ENCODE data around the gene PLD1.

PLD1 gene

GRCh38 chr3:171805687-171806086, 4.6 kb downstream of the PLD1 start:
- Histone ChIP-seq H3K27ac (ENCODE audit: low read depth, low read length) (no peak overlapping the region), H3K4me3 (ENCODE audit: low read depth, low read length) (no peak overlapping the region), H3K9ac (ENCODE audit: low read depth, low read length) (no peak overlapping the region)

GRCh38 chr3:171804618-171805389, 5.5 kb downstream of the PLD1 start:
- Histone ChIP-seq H3K4me1 (ENCODE audit: control insufficient read depth, insufficient read depth, low read length) (no peaks in the 10 kb centered on the region), H3K27ac (ENCODE audit: low read depth, low read length) (no peak overlapping the region), H3K27me3 (ENCODE audit: control insufficient read depth, insufficient read depth, low read length) (peaks cover 9% of the 10 kb centered on the region), H3K9me3 (ENCODE audit: control insufficient read depth, insufficient read depth, low read length) (no peaks in the 10 kb centered on the region), H3K36me3 (ENCODE audit: control insufficient read depth, insufficient read depth, low read length) (no peaks in the 10 kb centered on the region), H3K9ac (ENCODE audit: low read depth, low read length) (no peak overlapping the region), H3K4me3 (ENCODE audit: low read depth, low read length) (no peak overlapping the region)

More at GRCh38 chr3:171805687-171806086, 4.6 kb downstream of the PLD1 start:
- Histone ChIP-seq H3K4me1 (ENCODE audit: control insufficient read depth, insufficient read depth, low read length) (no peaks in the 10 kb centered on the region), H3K36me3 (ENCODE audit: control insufficient read depth, insufficient read depth, low read length) (no peaks in the 10 kb centered on the region), H3K9me3 (ENCODE audit: control insufficient read depth, insufficient read depth, low read length) (no peaks in the 10 kb centered on the region), H3K27me3 (ENCODE audit: control insufficient read depth, insufficient read depth, low read length) (peaks cover 18% of the 10 kb centered on the region)

- Histone ChIP-seq H3K36me3 (ENCODE audit: control insufficient read depth, insufficient read depth, low read length) (no peaks in the 10 kb centered on the region), H3K27me3 (ENCODE audit: control insufficient read depth, insufficient read depth, low read length) (no peaks in the 10 kb centered on the region), H3K9me3 (ENCODE audit: control insufficient read depth, insufficient read depth, low read length) (no peaks in the 10 kb centered on the region), H3K4me1 (ENCODE audit: control insufficient read depth, insufficient read depth, low read length) (peaks cover 4% of the 10 kb centered on the region), H3K9ac (ENCODE audit: low read depth, low read length) (no peak overlapping the region), H3K27ac (ENCODE audit: low read depth, low read length) (no peak overlapping the region), H3K4me3 (ENCODE audit: low read depth, low read length) (no peak overlapping the region)
Measured at GRCh38 chr3:171803044-171803443, 7.2 kb downstream of the PLD1 start.

- peaks cover 9% of the 10 kb centered on the region for H3K4me1 ChIP-seq (ENCODE audit: control insufficient read depth, insufficient read depth, low read length)
- H3K27ac ChIP-seq (ENCODE audit: low read depth, low read length) = no peak overlapping the region
Measured at GRCh38 chr3:171802590-171802956, 7.7 kb downstream of the PLD1 start.

DNA sequence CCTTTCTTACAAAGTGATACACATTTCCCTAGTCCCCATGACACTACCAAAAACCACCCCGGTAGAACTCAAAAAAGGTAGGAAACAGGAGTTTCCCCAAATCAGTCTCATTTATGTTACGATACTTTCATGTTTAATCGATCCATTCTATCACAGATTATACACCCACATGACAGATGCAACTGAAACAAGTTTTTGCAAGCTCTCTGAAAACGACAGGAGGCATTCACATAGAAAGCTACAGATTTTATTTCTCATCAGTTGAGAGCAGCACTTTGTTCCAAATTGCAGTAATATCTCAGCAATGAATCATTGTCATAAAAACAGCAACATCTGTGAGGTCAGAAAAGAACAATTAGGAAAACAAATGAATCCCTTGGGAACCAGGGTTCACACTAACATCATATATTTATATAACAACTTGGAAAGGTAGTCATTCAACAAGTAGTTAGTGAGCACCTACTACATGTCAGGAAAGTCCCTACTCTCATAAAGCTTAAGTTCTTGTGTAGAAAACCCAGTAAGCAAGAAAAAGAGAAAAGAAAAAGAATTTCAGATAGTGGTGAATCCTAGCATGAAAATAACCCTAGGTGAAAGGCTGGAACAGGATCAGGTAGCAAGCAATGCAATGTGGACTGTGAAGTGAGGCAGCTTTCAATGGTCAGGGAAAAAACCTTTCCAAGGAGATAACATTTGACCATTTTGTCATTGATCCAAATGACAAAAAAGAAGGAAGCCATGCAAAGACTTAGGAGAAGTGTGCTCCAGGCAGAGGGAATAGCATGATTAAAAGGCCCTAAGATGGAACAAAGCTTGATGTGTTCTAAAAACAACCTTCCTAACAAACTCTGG, 8.3 kb downstream of the PLD1 start:
- Histone ChIP-seq H3K9me3 (ENCODE audit: control insufficient read depth, insufficient read depth, low read length) (no peaks in the 10 kb centered on the region), H3K9ac (ENCODE audit: low read depth, low read length) (no peak overlapping the region), H3K36me3 (ENCODE audit: control insufficient read depth, insufficient read depth, low read length) (no peaks in the 10 kb centered on the region), H3K4me3 (ENCODE audit: low read depth, low read length) (no peak overlapping the region), H3K4me1 (ENCODE audit: control insufficient read depth, insufficient read depth, low read length) (peaks cover 15% of the 10 kb centered on the region), H3K27ac (ENCODE audit: low read depth, low read length) (no peak overlapping the region), H3K27me3 (ENCODE audit: control insufficient read depth, insufficient read depth, low read length) (no peaks in the 10 kb centered on the region)

More at GRCh38 chr3:171802590-171802956, 7.7 kb downstream of the PLD1 start:
- Histone ChIP-seq H3K27me3 (ENCODE audit: control insufficient read depth, insufficient read depth, low read length) (no peaks in the 10 kb centered on the region), H3K9ac (ENCODE audit: low read depth, low read length) (no peak overlapping the region), H3K9me3 (ENCODE audit: control insufficient read depth, insufficient read depth, low read length) (no peaks in the 10 kb centered on the region), H3K36me3 (ENCODE audit: control insufficient read depth, insufficient read depth, low read length) (no peaks in the 10 kb centered on the region), H3K4me3 (ENCODE audit: low read depth, low read length) (no peak overlapping the region)

DNA sequence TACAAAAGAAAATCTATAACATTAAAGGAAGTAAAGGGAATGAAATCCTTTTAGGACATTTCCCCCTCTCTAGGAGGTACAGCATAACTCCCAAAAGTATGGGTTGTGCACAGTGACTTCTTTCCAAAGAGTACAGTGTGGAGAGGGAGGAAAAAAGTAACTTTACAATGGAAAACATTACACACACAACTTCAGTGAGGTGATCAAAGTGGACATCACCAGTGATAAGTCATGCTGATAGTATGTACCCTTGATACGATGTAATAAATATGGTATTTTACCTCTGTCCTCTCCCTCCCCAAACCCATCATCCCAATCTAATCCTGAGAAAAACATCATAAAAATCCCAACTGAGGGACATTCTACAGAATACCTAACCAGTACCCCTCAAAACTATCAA, 10.8 kb downstream of the PLD1 start:
- Histone ChIP-seq H3K4me3 (ENCODE audit: low read depth, low read length) (no peak overlapping the region), H3K4me1 (ENCODE audit: control insufficient read depth, insufficient read depth, low read length) (peaks cover 15% of the 10 kb centered on the region), H3K9me3 (ENCODE audit: control insufficient read depth, insufficient read depth, low read length) (no peaks in the 10 kb centered on the region), H3K27me3 (ENCODE audit: control insufficient read depth, insufficient read depth, low read length) (no peaks in the 10 kb centered on the region), H3K36me3 (ENCODE audit: control insufficient read depth, insufficient read depth, low read length) (no peaks in the 10 kb centered on the region), H3K27ac (ENCODE audit: low read depth, low read length) (no peak overlapping the region), H3K9ac (ENCODE audit: low read depth, low read length) (no peak overlapping the region)

- H3K27ac ChIP-seq (ENCODE audit: low read depth, low read length) = no peak overlapping the region
- H3K4me3 ChIP-seq (ENCODE audit: low read depth, low read length) = no peak overlapping the region
- H3K9ac ChIP-seq (ENCODE audit: low read depth, low read length) = no peak overlapping the region
- no peaks in the 10 kb centered on the region for H3K9me3 ChIP-seq (ENCODE audit: control insufficient read depth, insufficient read depth, low read length)
- no peaks in the 10 kb centered on the region for H3K27me3 ChIP-seq (ENCODE audit: control insufficient read depth, insufficient read depth, low read length)
- H3K36me3 ChIP-seq (ENCODE audit: control insufficient read depth, insufficient read depth, low read length) = no peaks in the 10 kb centered on the region
- H3K4me1 ChIP-seq (ENCODE audit: control insufficient read depth, insufficient read depth, low read length) = peaks cover 15% of the 10 kb centered on the region
Measured at GRCh38 chr3:171797873-171798272, 12.4 kb downstream of the PLD1 start.

- Histone ChIP-seq H3K4me3 (ENCODE audit: low read depth, low read length) (no peak overlapping the region), H3K27me3 (ENCODE audit: control insufficient read depth, insufficient read depth, low read length) (no peaks in the 10 kb centered on the region), H3K9me3 (ENCODE audit: control insufficient read depth, insufficient read depth, low read length) (no peaks in the 10 kb centered on the region), H3K4me1 (ENCODE audit: control insufficient read depth, insufficient read depth, low read length) (peaks cover 15% of the 10 kb centered on the region), H3K27ac (ENCODE audit: low read depth, low read length) (no peak overlapping the region), H3K9ac (ENCODE audit: low read depth, low read length) (no peak overlapping the region), H3K36me3 (ENCODE audit: control insufficient read depth, insufficient read depth, low read length) (no peaks in the 10 kb centered on the region)
Measured at GRCh38 chr3:171797265-171797679, 13.0 kb downstream of the PLD1 start.

- Histone ChIP-seq H3K36me3 (ENCODE audit: control insufficient read depth, insufficient read depth, low read length) (no peaks in the 10 kb centered on the region), H3K4me1 (ENCODE audit: control insufficient read depth, insufficient read depth, low read length) (peaks cover 18% of the 10 kb centered on the region), H3K27ac (ENCODE audit: low read depth, low read length) (no peak overlapping the region), H3K27me3 (ENCODE audit: control insufficient read depth, insufficient read depth, low read length) (no peaks in the 10 kb centered on the region), H3K9me3 (ENCODE audit: control insufficient read depth, insufficient read depth, low read length) (no peaks in the 10 kb centered on the region), H3K4me3 (ENCODE audit: low read depth, low read length) (no peak overlapping the region), H3K9ac (ENCODE audit: low read depth, low read length) (no peak overlapping the region)
Measured at GRCh38 chr3:171796625-171797264, 13.5 kb downstream of the PLD1 start.

DNA sequence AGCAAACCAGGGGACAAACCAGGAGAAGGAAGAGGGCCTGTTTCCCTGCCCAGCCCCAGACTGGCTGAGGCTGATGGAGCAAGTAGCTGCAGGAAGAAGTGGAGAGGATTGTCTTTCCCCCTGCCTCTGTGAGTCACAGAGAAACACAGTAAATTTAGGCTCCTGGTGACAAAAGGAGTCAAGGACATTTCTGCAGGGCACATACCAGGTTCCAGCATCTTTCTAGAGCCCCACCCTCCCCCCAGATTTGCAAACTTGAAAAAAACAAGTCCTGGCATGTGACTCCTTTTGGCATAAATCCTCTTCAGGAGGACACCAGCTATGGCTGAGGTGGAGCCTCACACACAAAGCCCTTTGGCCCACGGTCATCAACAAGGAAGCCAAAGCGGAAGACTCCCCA, 17.8 kb downstream of the PLD1 start:
- Histone ChIP-seq H3K27me3 (ENCODE audit: control insufficient read depth, insufficient read depth, low read length) (no peaks in the 10 kb centered on the region), H3K36me3 (ENCODE audit: control insufficient read depth, insufficient read depth, low read length) (no peaks in the 10 kb centered on the region), H3K4me1 (ENCODE audit: control insufficient read depth, insufficient read depth, low read length) (peaks cover 17% of the 10 kb centered on the region), H3K9me3 (ENCODE audit: control insufficient read depth, insufficient read depth, low read length) (no peaks in the 10 kb centered on the region), H3K27ac (ENCODE audit: low read depth, low read length) (no peak overlapping the region), H3K4me3 (ENCODE audit: low read depth, low read length) (no peak overlapping the region), H3K9ac (ENCODE audit: low read depth, low read length) (no peak overlapping the region)

GRCh38 chr3:171791692-171792076, 18.6 kb downstream of the PLD1 start:
- H3K27me3 ChIP-seq (ENCODE audit: control insufficient read depth, insufficient read depth, low read length) = no peaks in the 10 kb centered on the region
- H3K27ac ChIP-seq (ENCODE audit: low read depth, low read length) = peak overlapping the region; percentile 74
- H3K9me3 ChIP-seq (ENCODE audit: control insufficient read depth, insufficient read depth, low read length) = no peaks in the 10 kb centered on the region
- H3K4me1 ChIP-seq (ENCODE audit: control insufficient read depth, insufficient read depth, low read length) = peaks cover 11% of the 10 kb centered on the region
- H3K9ac ChIP-seq (ENCODE audit: low read depth, low read length) = no peak overlapping the region
- H3K4me3 ChIP-seq (ENCODE audit: low read depth, low read length) = no peak overlapping the region
- no peaks in the 10 kb centered on the region for H3K36me3 ChIP-seq (ENCODE audit: control insufficient read depth, insufficient read depth, low read length)

Data from HUES48 (cell line).